DMS53 treated with DMSO at 0.1 percent for 48 hours (cell line): ENCODE results near the gene EPOP.

ENCODE experiments used
- DNase-seq: peaks from one replicate; lab custom pipeline; 2025; ENCODE audit not compliant: unreplicated experiment; lab: John Stamatoyannopoulos, UW

Gene EPOP

DNA sequence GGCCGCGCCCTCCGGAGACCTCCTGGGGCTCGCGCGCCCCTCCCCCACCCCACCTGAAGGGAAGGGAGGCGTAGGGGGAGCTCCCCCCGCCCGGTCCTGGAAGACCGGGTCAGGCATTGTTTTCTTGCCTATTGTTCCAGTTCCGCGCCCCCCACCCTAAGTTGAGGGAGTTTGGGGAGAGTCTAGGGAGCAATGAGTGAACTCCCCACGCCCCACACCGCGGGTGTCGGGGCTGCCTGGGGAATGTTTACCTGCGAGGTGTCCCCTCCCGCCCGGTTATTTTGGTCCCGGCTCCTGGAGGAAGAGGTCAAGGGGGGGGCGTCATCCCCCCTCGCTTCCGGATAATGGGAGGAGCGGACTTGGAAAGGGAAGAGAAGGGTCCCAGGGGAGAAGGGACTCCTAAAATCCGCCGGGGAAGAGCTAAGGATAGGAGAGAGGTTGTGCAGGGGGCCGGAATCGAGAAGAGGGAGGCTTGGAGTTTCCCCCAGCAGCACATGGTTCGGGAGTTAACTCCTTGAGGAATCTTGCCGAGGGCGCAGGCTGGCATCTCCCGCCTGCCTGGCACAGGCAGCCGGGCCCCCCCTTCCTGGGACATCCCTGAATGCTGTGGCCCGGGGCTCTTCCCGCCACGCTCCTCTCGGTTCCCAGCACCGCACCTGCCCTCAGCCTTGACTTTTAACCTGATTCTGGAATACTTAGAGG is 31.2 kb upstream of the EPOP start:
- DNase-seq, result no peak

DNA sequence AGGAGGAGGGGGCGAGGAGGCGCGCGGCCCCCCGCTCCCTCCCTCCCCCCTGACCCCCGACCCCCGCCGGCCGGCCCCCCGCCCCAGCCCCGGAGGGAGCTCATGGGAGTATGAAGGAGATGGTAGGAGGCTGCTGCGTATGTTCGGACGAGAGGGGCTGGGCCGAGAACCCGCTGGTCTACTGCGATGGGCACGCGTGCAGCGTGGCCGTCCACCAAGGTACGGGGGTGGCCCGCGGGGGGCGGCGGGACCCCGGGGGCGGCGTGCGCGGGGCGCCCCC is 30.7 kb upstream of the EPOP start:
- DNase-seq, result no peak

DNA sequence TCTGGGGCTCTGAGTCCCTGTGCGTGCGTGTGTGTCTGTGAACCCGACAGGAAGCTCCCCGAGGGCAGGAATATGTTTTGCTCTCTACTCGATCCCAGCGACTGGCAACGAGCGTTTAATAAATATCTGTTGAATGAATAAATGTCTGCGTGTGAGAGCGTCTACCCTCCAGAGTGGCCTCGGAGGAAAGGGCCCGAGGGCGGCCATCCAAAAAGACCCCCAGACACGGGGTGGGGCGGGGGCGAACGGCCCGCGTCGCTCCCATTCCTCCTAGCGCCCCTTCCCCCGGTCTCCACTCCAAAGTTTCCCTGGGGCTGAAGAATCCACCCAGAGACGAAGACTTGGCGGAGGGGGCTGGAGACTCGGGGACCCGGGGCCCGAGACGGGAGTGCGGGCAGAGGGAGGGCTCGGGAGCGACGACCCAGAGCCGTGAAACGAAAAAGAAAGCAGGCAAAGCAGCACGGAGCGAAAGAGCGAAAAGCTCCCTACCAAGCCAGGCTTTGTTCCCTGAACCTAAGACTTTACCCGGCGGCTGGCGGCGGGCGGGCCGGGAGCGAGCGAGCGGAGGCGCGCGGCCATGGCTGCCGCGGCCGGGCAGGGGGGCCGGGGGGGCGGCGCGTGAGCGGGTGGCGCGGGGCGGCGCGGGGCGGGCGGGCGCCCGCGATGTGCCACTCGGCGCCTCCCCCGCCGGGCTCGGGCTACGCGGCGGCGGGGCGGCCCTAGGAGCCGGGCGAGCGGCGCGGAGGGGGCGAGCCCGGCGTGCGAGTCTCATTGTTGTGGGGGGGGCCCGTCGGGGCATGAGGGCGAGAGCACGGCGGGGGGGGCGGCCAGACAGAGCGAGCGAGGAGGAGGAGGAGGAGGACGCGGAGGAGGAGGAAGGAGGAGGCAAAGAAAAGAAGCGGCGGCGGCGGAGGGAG is 30.1 kb upstream of the EPOP start, which contains the start of gene MLLT6:
Gene MLLT6, plus strand, starts transcription at position 668 of the 917 bp plus-strand sequence. CDS start 360 bp downstream, outside the sequence.
- peak; percentile 50 for DNase-seq

DNA sequence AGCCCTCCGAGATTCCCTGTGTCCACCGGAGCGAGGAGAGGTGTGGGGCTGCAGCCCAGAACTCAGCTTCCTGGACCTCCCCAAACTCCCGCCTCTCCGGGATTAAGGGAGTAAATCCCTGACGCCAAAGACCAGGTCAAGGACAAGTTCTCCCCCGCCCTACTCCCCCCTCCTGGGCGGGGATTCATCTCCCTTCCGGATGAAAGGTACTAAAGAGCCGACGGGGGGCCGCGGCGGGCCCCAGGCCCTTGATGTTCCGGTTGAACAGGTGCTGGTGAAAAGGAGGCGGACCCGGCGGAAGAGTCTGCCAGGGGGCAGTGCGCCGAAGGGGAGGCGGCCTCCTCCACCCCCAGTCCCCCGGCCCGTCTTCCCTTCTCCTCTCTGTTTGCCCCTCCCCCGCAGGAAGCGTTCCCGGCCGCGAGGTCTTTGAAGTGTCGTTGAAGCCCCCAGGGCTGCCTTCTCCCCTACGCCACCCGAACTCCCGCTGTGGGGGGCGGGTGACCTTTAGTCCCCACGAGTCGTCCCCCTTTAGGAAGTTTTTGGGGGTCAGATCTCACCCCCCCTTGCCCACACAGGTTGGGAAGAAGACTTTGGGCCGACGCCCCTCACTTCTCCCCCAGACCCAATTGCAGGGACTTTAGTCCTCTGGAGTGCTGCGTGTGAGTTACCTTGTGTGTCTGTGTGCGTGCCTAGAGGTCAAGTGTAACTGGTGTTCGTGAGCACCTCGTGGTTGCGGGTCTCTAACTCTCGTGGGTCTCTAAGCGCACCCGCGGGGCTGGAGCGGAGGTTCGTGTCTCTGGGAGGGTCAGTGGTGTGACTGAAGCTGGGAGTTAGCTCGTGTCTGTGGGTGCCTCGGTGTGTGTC is 29.2 kb upstream of the EPOP start:
- peak; percentile 94 for DNase-seq

DNA sequence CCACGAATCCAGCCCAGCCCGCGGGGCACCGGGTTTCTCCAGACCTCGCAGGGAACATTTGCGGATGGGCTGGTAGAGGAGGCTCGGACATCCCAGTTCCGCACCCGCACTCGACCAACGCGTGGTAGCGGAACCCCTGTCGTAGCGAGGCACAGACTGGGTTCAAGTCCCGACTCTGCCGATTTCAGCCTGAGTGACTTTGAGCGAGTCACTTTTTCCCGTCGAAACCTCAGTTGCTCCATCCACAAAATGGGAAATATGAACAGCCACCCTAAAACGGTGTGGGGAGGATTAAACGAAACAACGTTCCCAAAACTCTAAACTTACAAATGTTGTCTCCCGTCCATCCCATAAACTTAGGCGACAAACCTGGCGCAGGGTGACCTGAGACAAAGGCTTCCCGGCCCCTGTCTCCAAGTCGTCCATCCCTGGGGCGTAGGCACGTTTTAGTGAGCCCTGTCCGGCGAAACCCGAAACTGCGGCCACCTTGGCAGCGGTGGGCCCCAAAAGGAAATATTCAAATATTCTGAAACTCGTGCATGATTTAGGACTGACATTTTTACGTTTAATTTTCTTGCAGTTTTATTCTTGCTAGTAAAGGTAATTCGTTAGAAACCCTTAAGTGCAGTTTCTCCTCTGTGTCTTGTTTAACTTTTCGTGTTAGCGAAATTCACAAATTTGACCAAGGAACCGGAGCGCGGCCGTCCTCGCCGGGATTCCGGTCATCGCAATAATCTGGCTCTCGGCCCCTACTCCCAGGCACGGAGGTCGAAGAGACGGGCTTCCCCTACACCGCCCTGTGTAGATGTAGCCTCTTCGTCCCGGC is 28.4 kb upstream of the EPOP start:
- no peak for DNase-seq

DNA sequence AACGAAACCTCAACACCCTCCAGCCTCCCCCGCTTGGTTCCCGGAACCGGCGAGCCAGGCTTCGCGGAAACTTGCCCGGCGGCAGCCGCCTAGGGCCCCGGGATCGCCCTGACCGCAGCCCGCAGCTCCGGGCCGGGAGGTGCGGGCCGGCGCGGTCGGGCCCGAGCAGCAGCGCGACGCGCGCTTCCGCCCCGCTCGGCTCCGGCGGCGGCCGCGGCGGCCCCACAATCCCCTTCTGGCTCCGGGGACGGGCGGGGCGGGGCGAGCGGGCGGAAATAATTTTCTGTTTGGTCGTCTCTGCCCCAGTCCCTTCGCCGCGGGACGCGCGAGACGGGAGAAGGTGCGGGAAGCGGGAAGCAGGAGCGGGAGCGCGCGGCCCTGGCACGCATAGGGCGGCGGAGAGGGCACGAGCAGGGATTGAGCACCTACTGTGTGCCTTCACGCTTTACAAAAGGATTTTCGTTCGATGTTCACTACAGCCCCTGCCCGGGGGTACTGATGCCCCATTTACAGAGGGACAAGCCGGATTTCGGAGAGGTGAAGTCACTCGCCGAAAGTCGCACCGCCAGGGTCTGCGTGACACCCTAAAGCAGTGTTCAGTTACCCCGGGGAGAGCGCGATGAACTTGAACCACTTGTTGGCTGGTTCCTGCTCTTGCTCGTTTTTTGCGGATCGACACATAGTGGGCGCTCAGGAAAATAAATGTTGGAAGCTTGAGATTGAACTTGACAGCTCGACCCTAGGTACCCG is 27.6 kb upstream of the EPOP start:
- peak; percentile 75 for DNase-seq

DNA sequence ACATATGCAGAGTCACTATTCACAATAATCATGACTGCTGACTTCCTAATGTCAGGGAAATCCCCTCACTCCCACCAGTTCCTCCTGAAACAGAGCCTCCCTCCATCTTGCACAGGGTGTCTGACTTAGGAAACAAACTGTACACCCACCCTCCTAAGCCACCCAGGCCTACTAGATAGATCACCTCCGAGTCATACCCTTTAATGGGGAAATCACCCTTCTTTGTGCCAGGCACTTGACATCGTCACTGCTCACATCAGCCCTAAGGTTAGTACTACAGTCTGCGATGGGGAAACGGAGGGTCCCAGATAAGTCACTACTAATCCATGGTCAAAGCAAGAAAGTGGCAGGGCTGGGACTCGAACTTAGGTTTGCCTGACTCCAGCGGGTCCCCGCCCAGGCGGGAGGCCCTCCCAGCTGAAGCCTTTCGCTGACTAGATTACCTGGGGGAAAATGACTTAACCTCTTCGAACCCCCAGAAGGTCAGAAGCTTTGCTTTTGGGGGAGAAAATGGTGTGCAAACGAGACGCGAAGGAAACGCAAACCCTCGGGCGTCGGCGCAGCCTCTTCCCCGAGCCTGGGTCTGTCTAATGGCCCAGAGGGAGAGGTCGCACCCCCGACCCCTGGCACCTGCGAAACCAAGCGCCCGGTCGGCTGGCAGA is 26.9 kb upstream of the EPOP start:
- DNase-seq, result no peak

DNA sequence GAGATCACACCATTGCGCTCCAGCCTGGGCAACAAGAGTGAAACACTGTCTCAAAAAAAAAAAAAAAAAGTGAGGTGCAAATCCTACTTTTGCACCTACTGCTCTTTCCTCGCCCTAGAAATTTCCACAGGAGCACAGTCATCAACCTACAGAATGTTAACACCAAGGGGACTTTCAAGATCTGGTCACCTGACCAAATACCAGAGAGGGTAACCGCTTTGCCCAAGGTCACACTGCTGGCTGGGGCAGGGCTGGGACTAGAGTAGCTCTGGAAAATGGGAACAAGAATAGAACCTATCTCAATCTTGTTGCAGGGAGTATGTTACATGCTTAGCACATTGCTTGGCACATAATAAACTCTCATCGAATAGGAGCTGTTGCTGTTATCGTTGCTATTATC is 24.0 kb upstream of the EPOP start:
- DNase-seq, result no peak

DNA sequence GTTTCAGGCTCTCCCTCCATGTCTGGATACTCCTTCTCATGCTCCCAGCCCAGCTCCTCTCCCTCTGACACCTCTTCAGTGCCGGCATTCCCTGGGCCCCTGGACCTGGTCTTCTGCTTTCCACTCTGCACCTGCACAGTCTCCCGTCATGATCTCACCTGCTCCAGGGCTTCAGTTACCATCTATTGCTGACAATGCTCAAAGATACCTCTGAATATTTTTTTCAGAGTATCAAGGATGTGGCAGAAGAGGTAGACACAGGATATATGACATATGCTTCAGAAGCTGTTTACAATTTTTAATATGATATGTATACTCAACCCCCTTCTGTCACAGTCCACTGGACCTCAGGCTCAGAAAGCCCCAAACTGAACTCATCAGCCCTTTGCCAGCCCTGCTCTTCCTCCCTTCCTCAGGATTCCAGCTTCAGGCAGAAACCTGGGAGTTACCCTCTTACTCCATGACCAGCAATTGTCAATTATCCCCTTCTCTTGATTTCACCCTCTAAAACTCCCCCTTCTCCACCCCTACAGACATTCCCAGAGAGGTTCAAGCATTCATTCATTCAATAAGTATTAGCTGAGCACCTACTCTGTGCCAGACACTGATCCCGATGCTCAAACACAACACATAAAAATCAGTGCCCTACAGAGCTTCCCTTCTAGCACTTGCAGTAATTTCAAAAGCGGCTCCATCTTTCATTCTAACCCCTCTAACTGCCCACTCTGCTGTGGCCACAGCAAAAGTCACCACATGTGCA is 22.5 kb upstream of the EPOP start:
- no peak for DNase-seq

DNA sequence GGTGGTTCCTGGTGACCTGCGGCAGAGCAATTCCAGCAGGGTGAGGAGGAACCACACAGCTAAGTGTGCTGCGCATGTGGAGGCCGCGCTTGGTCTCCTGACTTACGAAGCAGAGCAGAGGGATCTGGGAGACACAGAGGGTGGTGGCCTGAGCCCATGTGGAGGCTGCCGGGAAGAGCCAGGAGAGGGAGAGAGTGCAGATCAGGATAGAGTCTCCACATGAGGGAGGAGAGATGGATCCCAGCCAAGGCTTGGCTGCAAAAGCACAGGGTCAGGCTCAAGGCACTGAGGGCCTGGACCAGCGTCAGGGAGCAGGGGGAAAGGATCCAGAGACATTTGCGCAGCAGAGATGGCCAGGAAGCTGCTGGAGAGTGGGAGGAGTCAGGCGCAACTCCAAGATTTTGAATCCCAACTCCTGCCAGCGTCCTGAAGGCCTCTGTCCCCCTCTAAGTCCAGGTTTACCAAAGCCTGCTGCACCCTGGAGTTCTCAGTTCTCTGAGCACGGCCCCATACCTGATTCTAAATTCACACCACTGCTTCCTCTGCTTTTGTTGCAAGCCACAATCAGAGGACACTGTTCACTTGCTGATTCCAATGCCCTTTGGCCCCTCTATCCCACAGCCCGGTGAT is 19.1 kb upstream of the EPOP start:
- no peak for DNase-seq

DNA sequence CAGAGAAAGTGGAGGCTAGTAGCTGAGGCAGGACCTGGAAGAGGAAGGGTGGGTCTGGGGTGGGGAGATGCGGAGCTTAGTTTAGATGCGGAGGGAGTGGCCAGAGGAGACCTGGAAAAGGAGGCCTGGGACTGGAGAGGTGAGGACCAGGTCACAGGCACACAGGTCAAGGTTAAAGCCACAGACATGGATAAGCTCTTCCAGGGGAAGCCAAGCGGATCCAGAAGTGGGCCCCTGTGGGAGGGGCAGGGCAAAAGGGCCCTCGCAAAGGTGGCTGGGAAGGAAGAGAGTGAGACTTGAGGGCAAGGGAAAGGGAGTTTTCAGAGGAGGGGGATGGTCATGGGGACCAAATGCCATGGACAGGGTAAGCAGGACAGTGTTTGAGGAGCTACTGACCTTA is 16.4 kb upstream of the EPOP start:
- no peak for DNase-seq

DNA sequence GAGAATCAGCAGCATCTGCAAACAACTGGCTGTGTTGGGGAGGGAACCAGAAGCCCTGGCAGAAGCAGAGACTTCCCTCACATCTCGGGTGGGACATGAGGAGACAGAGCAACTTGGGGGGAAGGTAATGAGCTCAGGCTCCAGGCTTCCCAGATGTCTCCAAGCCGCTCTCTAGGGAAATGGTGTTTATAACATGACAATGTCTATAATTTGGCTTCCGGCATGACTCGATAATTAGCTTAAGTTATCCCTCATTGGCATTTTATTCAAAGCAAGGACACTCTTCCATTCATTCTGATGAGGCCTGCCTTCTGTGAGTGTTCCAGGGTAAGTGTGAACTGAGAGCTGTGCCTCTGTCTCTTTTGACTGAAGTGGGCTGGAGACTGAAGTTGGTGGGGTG is 15.6 kb upstream of the EPOP start:
- no peak for DNase-seq

DNA sequence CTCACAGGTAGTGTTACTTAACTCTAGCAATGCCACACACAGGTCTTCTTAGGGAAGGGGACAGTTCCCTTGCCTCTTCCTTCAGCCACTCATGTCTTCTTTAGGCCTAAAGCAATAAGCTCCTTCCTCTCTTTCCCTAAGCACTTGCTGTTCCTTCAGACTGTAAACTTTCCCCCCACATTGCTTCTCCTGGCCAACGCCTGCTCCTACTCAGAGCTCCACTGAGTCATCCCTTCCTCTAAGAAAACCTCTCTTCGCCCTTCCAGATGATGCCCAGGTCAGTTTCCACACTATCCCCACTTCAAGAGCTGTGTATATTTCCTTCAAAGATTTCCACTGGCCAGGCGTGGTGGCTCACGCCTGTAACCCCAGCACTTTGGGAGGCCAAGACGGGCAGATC is 12.5 kb upstream of the EPOP start:
- no peak for DNase-seq

DNA sequence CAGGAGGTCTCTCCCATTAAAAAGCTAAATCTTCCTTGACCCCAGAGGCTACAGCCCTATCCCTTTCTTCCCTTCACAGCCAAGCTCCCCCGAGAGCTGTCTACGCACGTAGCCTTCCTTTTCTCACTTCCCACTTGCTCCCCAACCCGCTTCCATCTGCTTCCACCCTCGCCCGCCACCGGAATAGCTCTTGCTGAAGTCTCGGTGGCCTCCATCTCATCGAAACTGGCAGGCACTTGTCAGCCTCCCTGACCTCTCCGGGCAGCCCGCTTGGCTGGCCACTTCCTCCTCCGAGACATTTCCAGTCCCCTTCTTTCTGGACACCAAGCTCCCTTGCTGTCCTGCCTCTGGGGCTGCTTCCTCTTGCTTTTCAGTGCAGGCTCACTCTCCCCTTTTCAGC is 10.7 kb upstream of the EPOP start:
- DNase-seq, result no peak

DNA sequence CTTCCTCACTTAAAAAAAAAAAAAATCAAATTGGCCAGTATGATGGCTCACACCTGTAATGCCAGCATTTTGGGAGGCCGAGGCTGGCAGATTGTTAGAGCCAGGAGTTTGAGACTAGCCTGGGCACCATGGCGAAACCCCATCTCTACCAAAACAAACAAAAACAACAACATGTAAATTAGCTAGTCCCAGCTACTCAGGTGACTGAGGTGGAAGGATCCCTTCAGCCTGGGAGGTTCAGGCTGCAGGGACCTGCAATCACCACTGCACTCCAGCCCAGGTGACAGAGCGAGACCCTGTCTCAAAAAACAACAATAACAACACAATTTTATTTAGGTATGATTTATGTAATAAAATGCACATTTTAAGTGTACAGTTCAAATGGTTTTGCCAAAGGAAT is 6.3 kb upstream of the EPOP start:
- no peak for DNase-seq

DNA sequence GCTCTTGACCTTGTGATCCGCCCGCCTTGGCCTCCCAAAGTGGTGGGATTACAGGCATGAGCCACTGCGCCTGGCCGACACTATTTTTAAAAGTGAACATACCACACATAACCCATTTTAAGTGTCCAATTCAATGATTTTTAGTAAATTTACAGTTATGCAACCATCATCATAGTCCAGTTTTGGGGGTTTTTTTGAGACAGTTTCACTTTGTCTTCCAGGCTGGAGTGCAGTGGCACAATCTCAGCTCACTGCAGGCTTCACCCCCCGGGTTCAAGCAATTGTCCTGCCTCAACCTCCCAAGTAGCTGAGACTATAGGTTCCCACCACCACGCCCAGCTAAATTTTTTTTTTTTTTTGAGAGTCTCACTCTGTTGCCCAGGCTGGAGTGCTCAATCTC is 3.1 kb upstream of the EPOP start:
- DNase-seq, result no peak

DNA sequence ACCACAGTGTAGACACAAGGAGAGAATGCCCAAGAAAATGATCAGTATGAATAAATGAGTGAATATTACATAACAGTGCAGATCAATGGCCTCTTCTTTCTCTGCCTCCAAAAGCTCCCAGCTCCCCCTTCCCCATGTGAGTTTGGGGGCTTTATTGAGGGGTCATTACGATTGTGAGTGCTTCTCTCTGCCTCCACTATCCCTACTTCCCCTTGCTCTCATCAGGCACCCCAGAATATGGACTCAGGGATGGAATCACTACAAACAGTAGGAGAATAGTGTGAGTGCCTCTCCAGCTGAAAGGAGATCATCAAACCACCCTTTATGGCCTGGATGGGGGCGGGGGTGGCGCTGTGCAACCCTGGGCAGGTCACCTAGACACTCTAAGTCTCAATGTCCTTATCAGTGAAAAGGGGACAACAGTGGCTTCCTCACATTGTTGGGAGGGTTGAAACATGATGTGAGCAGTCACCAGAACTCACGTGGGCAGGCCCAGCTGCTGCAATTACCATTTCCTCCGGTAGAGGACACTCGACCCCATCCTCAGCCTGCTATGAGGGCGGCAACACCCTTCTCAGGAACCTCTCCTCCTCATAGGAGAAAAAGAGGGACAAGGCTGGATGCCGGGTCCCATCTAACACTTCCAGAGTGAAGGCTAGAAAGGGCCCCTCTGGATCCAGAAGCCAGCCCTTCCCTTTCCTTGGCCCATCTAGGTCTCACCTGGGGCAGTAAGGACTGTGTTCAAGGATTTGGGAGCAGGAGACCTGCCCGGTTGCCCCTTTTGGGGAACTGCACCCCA is 2.1 kb upstream of the EPOP start:
- DNase-seq, result peak; percentile 58
